ENCODE data around the gene RPS2. TPM values are rescaled to one million over a fixed set of nuclear protein-coding genes. Genes with fewer than 3 reads are reported as not detected.

Gene RPS2
- total RNA-seq, 4 donors from 2014 or later, result 1,591 to 3,468 (median 1,745) TPM

- DNase-seq (ENCODE audit: low spot score in 2 of 2), result no peak
- H3K4me1 ChIP-seq, result peaks cover 0 to 17% (median 9%) of the 10 kb centered on the region in 4 donors
Observed at GRCh38 chr16:1946495-1947368, 17.9 kb downstream of the RPS2 start.

GRCh38 chr16:1945559-1946391, 18.9 kb downstream of the RPS2 start:
- Histone ChIP-seq H3K4me3 (no peak overlapping the region), H3K27ac (no peak overlapping the region), H3K36me3 (peaks cover 0 to 7% (median 0%) of the 10 kb centered on the region in 3 donors), H3K4me1 (peaks cover 0 to 20% (median 10%) of the 10 kb centered on the region in 4 donors), H3K9me3 (no peaks in the 10 kb centered on the region), H3K27me3 (no peaks in the 10 kb centered on the region)
- TF ChIP-seq EP300 (IDR thresholded peaks at IDR 0.05) (no peak), CTCF (IDR thresholded peaks at IDR 0.05) (no peak), POLR2A (IDR thresholded peaks at IDR 0.05) (no peak)
- WGBS, 2 donors, result 84 to 86% methylated on average over 15 to 18 of the region's 19 CpGs
- DNase-seq (ENCODE audit: low spot score in 2 of 2), result no peak

More at GRCh38 chr16:1946495-1947368, 17.9 kb downstream of the RPS2 start:
- WGBS, 2 donors, result 71 to 80% methylated on average over 27 to 37 of the region's 38 CpGs
- Histone ChIP-seq H3K4me3 (no peak overlapping the region), H3K36me3 (no peaks in the 10 kb centered on the region), H3K27ac (no peak overlapping the region), H3K27me3 (no peaks in the 10 kb centered on the region), H3K9me3 (no peaks in the 10 kb centered on the region)
- TF ChIP-seq EP300 (IDR thresholded peaks at IDR 0.05) (no peak), POLR2A (IDR thresholded peaks at IDR 0.05) (no peak), CTCF (IDR thresholded peaks at IDR 0.05) (no peak)

- no peaks in the 10 kb centered on the region for H3K9me3 ChIP-seq
- peaks cover 0 to 17% (median 0%) of the 10 kb centered on the region in 3 donors for H3K36me3 ChIP-seq
- H3K27ac ChIP-seq, result no peak overlapping the region
- H3K4me3 ChIP-seq, result no peak overlapping the region
- H3K4me1 ChIP-seq, result peaks cover 0 to 20% (median 10%) of the 10 kb centered on the region in 4 donors
- 84 to 86% methylated on average over 19 to 21 of the region's 21 CpGs for WGBS, 2 donors
- no peaks in the 10 kb centered on the region for H3K27me3 ChIP-seq
- TF ChIP-seq EP300 (IDR thresholded peaks at IDR 0.05) (no peak), CTCF (IDR thresholded peaks at IDR 0.05) (no peak), POLR2A (IDR thresholded peaks at IDR 0.05) (no peak)
- DNase-seq (ENCODE audit: low spot score in 2 of 2), result no peak
Observed at GRCh38 chr16:1944612-1945199, 19.9 kb downstream of the RPS2 start.

- 2 to 3% methylated on average over 37 to 54 of the region's 77 CpGs for WGBS, 2 donors
- TF ChIP-seq POLR2A (IDR thresholded peaks at IDR 0.05) (peak; percentile 62 to 87), CTCF (IDR thresholded peaks at IDR 0.05) (peak in 1 of 5 experiments; percentile 7), EP300 (IDR thresholded peaks at IDR 0.05) (peak; percentile 85 to 92)
- peaks cover 0 to 20% (median 10%) of the 10 kb centered on the region in 4 donors for H3K4me1 ChIP-seq
- H3K36me3 ChIP-seq, result peaks cover 0 to 34% (median 9%) of the 10 kb centered on the region in 3 donors
- H3K27me3 ChIP-seq, result no peaks in the 10 kb centered on the region
- H3K9me3 ChIP-seq, result no peaks in the 10 kb centered on the region
- DNase-seq (ENCODE audit: low spot score in 2 of 2), result peak; percentile 100
- H3K27ac ChIP-seq, result peak within 1 kb of the TSS; percentile 56 to 91 (median 82)
- H3K4me3 ChIP-seq, result peak within 1 kb of the TSS; percentile 62 to 92 (median 74)
Observed at GRCh38 chr16:1942810-1943726, 21.6 kb downstream of the RPS2 start, which contains the start of gene MSRB1. TSS of gene MSRB1 (minus strand) at chr16:1943199. CDS start at chr16:1943156, 43 bp downstream.
